BLaER1 (cell line): Measurements from ENCODE around the gene KMT5C.

Experiments
- H3K27ac ChIP-seq: shearing (Covaris generic); formaldehyde crosslinking; 2 replicates; pipeline ENCODE4 v1.8.1; 2022
- H3K27me3 ChIP-seq: shearing (Covaris generic); formaldehyde crosslinking; 2 replicates; pipeline ENCODE4 v1.8.1; 2022
- H3K36me3 ChIP-seq: shearing (Covaris generic); formaldehyde crosslinking; 2 replicates; pipeline ENCODE4 v1.8.1; 2022
- H3K4me1 ChIP-seq: shearing (Covaris generic); formaldehyde crosslinking; 2 replicates; pipeline ENCODE4 v1.8.1; 2022
- H3K4me2 ChIP-seq: shearing (Covaris generic); formaldehyde crosslinking; 2 replicates; pipeline ENCODE4 v1.8.1; 2022
- H3K4me3 ChIP-seq: shearing (Covaris generic); formaldehyde crosslinking; 2 replicates; pipeline ENCODE4 v1.8.1; 2022
- H3K9ac ChIP-seq: shearing (Covaris generic); formaldehyde crosslinking; 2 replicates; pipeline ENCODE4 v1.8.1; 2022
- H3K9me3 ChIP-seq: shearing (Covaris generic); formaldehyde crosslinking; 2 replicates; pipeline ENCODE4 v1.8.1; 2022
- H4K20me1 ChIP-seq: shearing (Covaris generic); formaldehyde crosslinking; 2 replicates; pipeline ENCODE4 v1.8.1; 2022
- Cebpa-rat ChIP-seq: shearing (Covaris generic); IDR thresholded peaks from 2 replicates; pipeline ENCODE4 v1.8.1; 2022

KMT5C gene

GRCh38 chr19:55333870-55334269 lies 5.8 kb upstream of the KMT5C start:
- peaks cover 9% of the 10 kb centered on the region for H3K4me1 ChIP-seq
- H3K4me3 ChIP-seq: no peak overlapping the region
- no peaks in the 10 kb centered on the region for H3K27me3 ChIP-seq
- no peak for TF ChIP-seq Cebpa-rat
- H3K9ac ChIP-seq: no peak overlapping the region
- H3K4me2 ChIP-seq: no peak overlapping the region
- H3K36me3 ChIP-seq: no peaks in the 10 kb centered on the region
- no peaks in the 10 kb centered on the region for H3K9me3 ChIP-seq
- no peak overlapping the region for H3K27ac ChIP-seq
- no peaks in the 10 kb centered on the region for H4K20me1 ChIP-seq

DNA sequence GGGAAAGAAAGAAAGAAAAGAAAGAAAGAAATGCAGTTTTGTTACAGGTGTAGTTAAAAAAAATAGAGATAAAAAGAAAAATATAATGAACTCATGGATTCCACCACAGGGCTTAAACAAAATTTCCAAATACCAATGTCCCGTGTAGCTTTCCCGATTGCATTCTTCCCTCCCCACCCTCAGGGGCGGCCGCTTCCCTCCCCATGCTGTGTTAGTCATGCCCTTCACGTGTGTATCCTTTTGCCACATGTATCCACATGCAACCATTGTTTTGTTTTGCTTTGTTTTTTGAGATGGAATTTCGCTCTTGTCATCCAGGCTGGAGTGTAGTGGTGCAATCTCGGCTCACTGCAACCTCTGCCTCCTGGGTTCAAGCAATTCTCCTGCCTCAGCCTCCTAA lies 3.6 kb upstream of the KMT5C start:
- no peak overlapping the region for H3K4me3 ChIP-seq
- H3K36me3 ChIP-seq: no peaks in the 10 kb centered on the region
- TF ChIP-seq Cebpa-rat: no peak
- no peaks in the 10 kb centered on the region for H4K20me1 ChIP-seq
- H3K9me3 ChIP-seq: no peaks in the 10 kb centered on the region
- no peak overlapping the region for H3K4me2 ChIP-seq
- no peak overlapping the region for H3K27ac ChIP-seq
- H3K9ac ChIP-seq: no peak overlapping the region
- H3K27me3 ChIP-seq: no peaks in the 10 kb centered on the region
- H3K4me1 ChIP-seq: peaks cover 9% of the 10 kb centered on the region

GRCh38 chr19:55339889-55340783 lies 460 bp downstream of the KMT5C start:
- Histone ChIP-seq H3K9me3 (no peaks in the 10 kb centered on the region), H3K4me1 (peaks cover 48% of the 10 kb centered on the region), H3K4me2 (peak overlapping the region; percentile 99), H4K20me1 (peaks cover 13% of the 10 kb centered on the region), H3K4me3 (peak overlapping the region; percentile 84), H3K27me3 (no peaks in the 10 kb centered on the region), H3K27ac (peak overlapping the region; percentile 89), H3K36me3 (peaks cover 37% of the 10 kb centered on the region), H3K9ac (peak overlapping the region; percentile 89)
- TF ChIP-seq Cebpa-rat: no peak

DNA sequence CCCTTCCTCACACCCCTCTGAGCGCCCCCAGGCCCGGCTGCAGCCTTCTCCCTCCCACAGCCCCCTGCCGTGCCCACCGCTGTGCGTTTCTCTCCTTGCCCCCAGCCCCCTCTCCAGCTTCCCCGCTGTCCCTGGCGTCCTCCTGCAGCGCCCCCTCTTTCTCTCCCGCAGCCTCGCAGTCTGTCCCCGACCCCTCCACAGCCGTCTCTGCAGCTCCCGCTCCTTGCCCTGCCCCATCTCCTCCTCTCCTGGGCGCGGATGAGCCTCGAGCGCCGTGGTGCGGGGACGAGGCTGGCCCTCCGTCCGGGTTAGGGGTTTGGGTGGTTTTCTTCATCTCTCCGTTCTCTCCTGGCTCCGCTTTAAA lies 1.1 kb downstream of the KMT5C start:
- H3K9ac ChIP-seq: peak overlapping the region; percentile 89
- H3K27ac ChIP-seq: peak overlapping the region; percentile 89
- H3K4me2 ChIP-seq: peak overlapping the region; percentile 99
- no peak for TF ChIP-seq Cebpa-rat
- peak overlapping the region; percentile 84 for H3K4me3 ChIP-seq
- H3K27me3 ChIP-seq: no peaks in the 10 kb centered on the region
- H3K4me1 ChIP-seq: peaks cover 52% of the 10 kb centered on the region
- peaks cover 13% of the 10 kb centered on the region for H4K20me1 ChIP-seq
- H3K36me3 ChIP-seq: peaks cover 44% of the 10 kb centered on the region
- H3K9me3 ChIP-seq: no peaks in the 10 kb centered on the region

DNA sequence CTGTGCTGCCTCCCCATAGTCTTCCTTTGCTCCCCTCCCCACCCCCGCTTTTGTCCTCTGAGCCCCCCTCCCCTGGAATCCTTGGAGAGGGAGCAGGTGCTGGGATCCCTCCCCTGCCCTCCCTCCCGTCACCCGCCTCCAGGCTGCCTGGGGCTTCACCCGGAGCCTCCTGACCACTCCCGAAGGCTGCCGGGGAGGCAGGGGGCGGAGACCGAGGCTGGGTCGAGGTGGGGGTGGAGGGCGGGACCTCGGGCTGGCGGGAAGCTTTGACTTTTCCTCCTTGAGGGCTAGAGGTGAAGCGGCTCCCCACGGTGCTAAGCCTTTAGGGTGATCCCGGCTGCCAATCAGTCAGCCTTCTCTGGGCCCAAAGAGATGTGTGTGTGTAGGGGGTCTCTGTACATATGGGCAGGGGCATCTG lies 1.5 kb downstream of the KMT5C start:
- Histone ChIP-seq H4K20me1 (peaks cover 13% of the 10 kb centered on the region), H3K36me3 (peaks cover 48% of the 10 kb centered on the region), H3K27ac (peak overlapping the region; percentile 89), H3K4me1 (peaks cover 52% of the 10 kb centered on the region), H3K4me3 (peak overlapping the region; percentile 84), H3K9ac (peak overlapping the region; percentile 89), H3K4me2 (peak overlapping the region; percentile 99), H3K9me3 (no peaks in the 10 kb centered on the region), H3K27me3 (no peaks in the 10 kb centered on the region)
- no peak for TF ChIP-seq Cebpa-rat

DNA sequence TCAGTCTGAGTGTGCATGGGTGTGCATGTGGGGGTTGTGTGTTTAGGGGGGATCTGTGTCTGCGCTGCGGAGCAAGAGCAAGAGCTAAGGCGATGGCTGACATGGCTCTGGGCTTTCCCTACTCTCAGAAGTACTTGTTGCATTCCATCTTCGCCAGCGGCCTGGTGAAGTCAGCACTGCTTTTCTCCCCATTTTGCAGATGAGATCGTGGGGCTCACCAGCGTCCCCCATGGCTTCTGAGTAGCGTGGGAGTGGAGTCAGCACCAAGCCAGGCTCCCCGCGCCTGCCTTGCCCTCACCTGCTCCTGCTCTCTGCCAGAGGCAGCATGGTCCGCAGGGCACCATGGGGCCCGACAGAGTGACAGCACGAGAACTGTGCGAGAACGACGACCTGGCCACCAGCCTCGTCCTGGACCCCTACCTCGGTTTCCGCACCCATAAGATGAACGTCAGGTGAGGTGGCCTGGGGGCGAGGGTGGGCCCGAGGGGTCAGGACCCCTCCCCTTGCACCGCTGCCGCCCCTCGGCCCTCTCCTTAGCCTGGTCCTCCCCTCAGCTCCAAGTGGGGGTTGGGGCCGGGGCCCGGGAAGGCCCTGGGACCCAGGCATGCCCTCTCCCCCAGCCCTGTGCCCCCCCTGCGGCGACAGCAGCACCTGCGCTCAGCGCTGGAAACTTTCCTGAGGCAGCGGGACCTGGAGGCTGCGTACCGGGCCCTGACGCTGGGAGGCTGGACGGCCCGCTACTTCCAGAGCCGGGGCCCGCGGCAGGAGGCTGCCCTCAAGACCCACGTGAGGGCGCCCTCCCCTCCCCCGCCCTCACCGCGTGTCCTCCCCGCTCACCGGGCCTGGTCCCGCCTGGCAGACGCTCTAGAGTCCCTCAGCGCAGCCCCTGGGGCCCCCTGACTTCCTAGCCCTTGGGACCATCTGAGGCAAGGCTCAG lies 2.2 kb downstream of the KMT5C start:
- H3K9ac ChIP-seq: peak overlapping the region; percentile 89; the same call in 1 of the 2 replicates
- peaks cover 53% of the 10 kb centered on the region for H3K36me3 ChIP-seq
- no peaks in the 10 kb centered on the region for H3K9me3 ChIP-seq
- H3K4me2 ChIP-seq: peak overlapping the region; percentile 99
- peaks cover 13% of the 10 kb centered on the region for H4K20me1 ChIP-seq
- no peak for TF ChIP-seq Cebpa-rat
- peak overlapping the region; percentile 44; the same call in 1 of the 2 replicates for H3K27ac ChIP-seq
- H3K4me3 ChIP-seq: peak overlapping the region; percentile 84
- H3K4me1 ChIP-seq: peaks cover 53% of the 10 kb centered on the region
- no peaks in the 10 kb centered on the region for H3K27me3 ChIP-seq

GRCh38 chr19:55344444-55344843 lies 4.8 kb downstream of the KMT5C start:
- peaks cover 70% of the 10 kb centered on the region for H3K4me1 ChIP-seq
- H3K36me3 ChIP-seq: peaks cover 59% of the 10 kb centered on the region
- peaks cover 13% of the 10 kb centered on the region for H4K20me1 ChIP-seq
- no peaks in the 10 kb centered on the region for H3K9me3 ChIP-seq
- no peak overlapping the region for H3K4me3 ChIP-seq
- no peak for TF ChIP-seq Cebpa-rat
- 0 out of 2 replicates have a peak overlapping the region, but pooled peaks have one; percentile 4 for H3K27ac ChIP-seq
- no peaks in the 10 kb centered on the region for H3K27me3 ChIP-seq
- peak overlapping the region; percentile 28; the same call in 1 of the 2 replicates for H3K4me2 ChIP-seq
- H3K9ac ChIP-seq: peak overlapping the region; percentile 45; the same call in 1 of the 2 replicates

- TF ChIP-seq Cebpa-rat: no peak
- 0 out of 2 replicates have a peak overlapping the region, but pooled peaks have one; percentile 38 for H3K27ac ChIP-seq
- no peaks in the 10 kb centered on the region for H3K9me3 ChIP-seq
- peaks cover 13% of the 10 kb centered on the region for H4K20me1 ChIP-seq
- H3K4me2 ChIP-seq: no peak overlapping the region
- H3K4me3 ChIP-seq: no peak overlapping the region
- H3K4me1 ChIP-seq: peaks cover 74% of the 10 kb centered on the region
- no peaks in the 10 kb centered on the region for H3K27me3 ChIP-seq
- H3K9ac ChIP-seq: 0 out of 2 replicates have a peak overlapping the region, but pooled peaks have one; percentile 19
- H3K36me3 ChIP-seq: peaks cover 59% of the 10 kb centered on the region
These were observed 5.6 kb downstream of the KMT5C start for GRCh38 chr19:55345101-55345817.
